Ovary (tissue), 9 donors: ENCODE data around the gene KANTR. TPM values are rescaled to one million over a fixed set of nuclear protein-coding genes. Genes with fewer than 3 reads are reported as not detected.

Experiments used
- DNase-seq, 5 donors: peaks; one replicate each; pipeline ENCODE4 v3.0.0-alpha.2; 2019 to 2020
- H3K27ac ChIP-seq, 2 donors: fragments of 200-600 bp; one replicate each; pipeline versions ENCODE4 v1.5.1 to v1.8.0; 2019 to 2022
- H3K27me3 ChIP-seq: fragments of 200-600 bp; one replicate; pipeline ENCODE4 v1.8.0; 2022
- H3K36me3 ChIP-seq: fragments of 200-600 bp; sonication (generic); one replicate; pipeline ENCODE4 v1.5.1; 2019
- H3K4me1 ChIP-seq: one replicate; pipeline ENCODE4 v1.8.1; 2013; ENCODE audit warnings: mild to moderate bottlenecking, moderate library complexity; ENCODE audit not compliant: insufficient read depth
- H3K4me3 ChIP-seq: fragments of 200-600 bp; sonication (generic); one replicate; pipeline ENCODE4 v1.5.1; 2017
- H3K9me3 ChIP-seq, 2 donors: fragments of 200-600 bp in 1 of 2; sonication (generic) in 1 of 2; one replicate each; pipeline versions ENCODE4 v1.5.1 to v1.8.1; 2013 to 2019; ENCODE audit warnings: mild to moderate bottlenecking in 1 of 2, moderate library complexity in 1 of 2
- EP300 ChIP-seq: sonication (generic); formaldehyde crosslinking; IDR thresholded peaks from one replicate; pipeline ENCODE4 v1.6.1; 2017; ENCODE audit warnings: antibody characterized with exemption
- POLR2A ChIP-seq: fragments of 450-650 bp; IDR thresholded peaks from one replicate; pipeline ENCODE4 v1.6.1; 2017; ENCODE audit warnings: antibody characterized with exemption, mild to moderate bottlenecking, moderate library complexity
- WGBS, 3 donors: extraction: QIAGEN DNeasy Blood & Tissue Kit in 1 of 3; methylation state at CpG; one replicate each; pipeline versions ENCODE4 v1.1.5 to v1.1.7; 2013 to 2017; 5-methylcytosine and 5-hydroxymethylcytosine counted together
- intact Hi-C, 4 donors: fragments of 100-400 bp; cut with DNase I; formaldehyde crosslinking; loops; one replicate each; pipeline versions ENCODE4 v1.11.0 to v1.15.1; 2022 to 2023
- polyA plus RNA-seq, 2 donors: library from polyadenylated mRNA; stranded (reverse); fragments of 200-250 nt in 1 of 2; fragments of 350-450 nt in 1 of 2; fragmentation: Illumina TruSeq in 1 of 2; extraction: RNeasy Lipid Tissue Mini Kit (QIAGEN cat#74804) in 1 of 2; gene quantifications; one replicate each; pipeline ENCODE4 v1.2.3, GENCODE V29; 2013 to 2014
- total RNA-seq, 7 donors: library from RNA; depleted of rRNA in 2 of 7; stranded (reverse); fragments of >200 nt in 2 of 7; fragmentation: NEBNext Ultra II Directional in 3 of 7; extraction: Animal tissue kit (Norgen Biotek cat#: 25700) in 3 of 7; gene quantifications; one replicate each; pipeline versions ENCODE4 v1.1.0 to v1.2.4, GENCODE V29; 2016 to 2023
- TF ChIP-seq, protein P1 (sequence below), 3 donors: fragments of 450-650 bp in 2 of 3; fragments of 200-600 bp in 1 of 3; IDR thresholded peaks; one replicate each; pipeline versions ENCODE4 v1.5.1 to v1.8.0; 2016 to 2022; ENCODE audit warnings: antibody characterized with exemption in 3 of 3, mild to moderate bottlenecking in 1 of 3
- donor health status: DM: no; HTN: no; CAD: no; lungs with moderate emphysema.
- donor health status: DM: no; HTN: no; CAD: no.
- donor health status: Bipolar disorder and iron deficiency.
- donor health status: DM: yes; HTN: yes; CAD: no.
- donor health status: DM: no; HTN: no; CAD: no.
- donor health status: DM: yes; HTN: yes; CAD: no.

Gene KANTR
- total and polyA plus RNA-seq, 9 donors = 7.5 to 21.0 (median 14.2) TPM

DNA sequence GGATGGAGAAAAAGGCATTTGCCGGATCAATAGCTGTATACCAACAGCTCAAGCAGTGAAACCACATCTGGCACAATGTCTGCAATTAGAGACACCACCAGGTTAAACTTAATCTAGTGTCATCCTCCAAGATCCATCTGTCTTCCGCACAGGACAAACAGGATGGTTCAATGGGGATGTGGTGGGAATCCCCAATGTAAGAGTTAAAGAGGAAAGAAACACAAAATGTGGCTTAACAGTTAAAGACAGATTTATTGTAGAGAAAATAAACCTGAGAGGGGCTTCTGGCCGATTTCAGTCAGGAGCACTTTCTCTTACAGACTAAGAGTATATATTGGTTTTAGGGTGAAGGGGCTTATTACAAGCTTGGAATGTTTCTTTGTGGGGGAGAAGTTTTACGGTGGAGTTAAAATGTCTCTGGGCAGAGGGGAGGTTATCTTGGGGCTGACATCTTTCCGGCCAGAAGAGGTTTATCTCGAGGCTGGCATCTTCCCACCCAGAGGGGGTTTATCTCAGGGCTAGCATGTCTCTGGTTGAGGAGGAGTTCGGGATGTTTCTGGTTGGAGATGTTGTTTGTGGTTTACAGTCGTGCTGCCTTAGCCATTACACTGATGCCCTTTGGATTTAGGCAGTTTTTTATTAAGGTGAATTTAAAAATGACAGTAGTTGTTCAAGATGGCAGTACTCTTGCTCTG is 61.7 kb downstream of the KANTR start:
- Histone ChIP-seq H3K4me3 (no peak overlapping the region), H3K27ac (no peak overlapping the region), H3K9me3 (peaks cover 0 to 8% of the 10 kb centered on the region in 2 donors), H3K27me3 (no peaks in the 10 kb centered on the region), H3K36me3 (no peaks in the 10 kb centered on the region), H3K4me1 (no peaks in the 10 kb centered on the region)
- intact Hi-C loops = loop anchor here in 2 of 4 donors (5.0 to 10.0 kb wide), 2 partner anchors 59 to 1048 kb away; no protein-coding TSS in a partner anchor
- WGBS, 3 donors = 74 to 77% (median 74%) methylated on average over 8 of the region's 8 CpGs
- DNase-seq = no peak
- TF ChIP-seq, protein P1, sequence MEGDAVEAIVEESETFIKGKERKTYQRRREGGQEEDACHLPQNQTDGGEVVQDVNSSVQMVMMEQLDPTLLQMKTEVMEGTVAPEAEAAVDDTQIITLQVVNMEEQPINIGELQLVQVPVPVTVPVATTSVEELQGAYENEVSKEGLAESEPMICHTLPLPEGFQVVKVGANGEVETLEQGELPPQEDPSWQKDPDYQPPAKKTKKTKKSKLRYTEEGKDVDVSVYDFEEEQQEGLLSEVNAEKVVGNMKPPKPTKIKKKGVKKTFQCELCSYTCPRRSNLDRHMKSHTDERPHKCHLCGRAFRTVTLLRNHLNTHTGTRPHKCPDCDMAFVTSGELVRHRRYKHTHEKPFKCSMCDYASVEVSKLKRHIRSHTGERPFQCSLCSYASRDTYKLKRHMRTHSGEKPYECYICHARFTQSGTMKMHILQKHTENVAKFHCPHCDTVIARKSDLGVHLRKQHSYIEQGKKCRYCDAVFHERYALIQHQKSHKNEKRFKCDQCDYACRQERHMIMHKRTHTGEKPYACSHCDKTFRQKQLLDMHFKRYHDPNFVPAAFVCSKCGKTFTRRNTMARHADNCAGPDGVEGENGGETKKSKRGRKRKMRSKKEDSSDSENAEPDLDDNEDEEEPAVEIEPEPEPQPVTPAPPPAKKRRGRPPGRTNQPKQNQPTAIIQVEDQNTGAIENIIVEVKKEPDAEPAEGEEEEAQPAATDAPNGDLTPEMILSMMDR (IDR thresholded peaks at IDR 0.05) = no peak
- no peak for TF ChIP-seq EP300
- no peak for TF ChIP-seq POLR2A

DNA sequence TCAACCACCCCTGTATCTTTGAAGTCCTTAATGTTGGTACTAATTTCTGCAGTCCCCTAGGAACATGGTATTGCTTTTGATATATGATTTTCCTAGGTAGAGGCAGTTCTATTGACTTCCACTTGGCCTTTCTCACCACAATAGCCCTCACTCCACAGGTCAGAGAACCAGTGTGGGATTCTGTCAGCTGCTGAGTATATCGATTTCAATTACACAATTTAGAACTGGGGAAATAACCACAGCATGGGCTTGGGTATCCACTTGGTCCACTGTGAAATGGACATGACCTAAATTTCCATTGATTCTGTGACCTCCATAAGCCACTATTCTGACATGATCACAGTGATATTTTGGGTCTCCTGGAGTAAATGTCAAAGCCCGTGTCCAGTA is 62.3 kb downstream of the KANTR start:
- no peak overlapping the region for H3K4me3 ChIP-seq

DNA sequence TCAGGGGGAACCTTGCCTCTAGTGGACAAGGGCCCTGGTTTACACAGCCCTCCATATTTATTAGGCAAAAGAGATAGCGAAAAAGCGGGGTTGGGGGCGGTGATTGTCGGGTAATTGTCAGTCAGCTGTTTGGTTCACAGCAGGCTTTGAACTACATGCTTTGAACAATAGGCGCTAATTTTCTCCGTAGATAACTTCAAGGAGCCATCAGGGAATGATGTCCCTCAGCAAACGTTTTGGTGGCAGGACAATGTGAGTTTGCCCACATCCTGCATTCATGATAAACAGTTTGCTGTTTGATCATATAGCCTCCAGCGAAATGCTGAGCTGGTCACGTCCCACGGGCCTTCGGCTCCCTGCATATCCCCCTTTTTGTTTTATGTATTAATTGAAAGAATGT is 65.2 kb downstream of the KANTR start:
- WGBS, 3 donors = 92 to 94% (median 92%) methylated on average over 11 of the region's 11 CpGs
- no peak for DNase-seq

More for the DNA sequence above, 62.3 kb downstream of the KANTR start:
- WGBS, 3 donors = 91 to 99% (median 95%) methylated on average over 2 of the region's 2 CpGs
- intact Hi-C loops = loop anchor here in 2 of 4 donors (5.0 to 10.0 kb wide), 2 partner anchors 59 to 1049 kb away; no protein-coding TSS in a partner anchor
- DNase-seq = no peak
- Histone ChIP-seq H3K27ac (no peak overlapping the region), H3K4me1 (no peaks in the 10 kb centered on the region), H3K27me3 (no peaks in the 10 kb centered on the region), H3K9me3 (peaks cover 0 to 8% of the 10 kb centered on the region in 2 donors), H3K36me3 (no peaks in the 10 kb centered on the region)
- TF ChIP-seq EP300 (no peak), POLR2A (no peak)
- TF ChIP-seq, protein P1 (IDR thresholded peaks at IDR 0.05) = no peak

DNA sequence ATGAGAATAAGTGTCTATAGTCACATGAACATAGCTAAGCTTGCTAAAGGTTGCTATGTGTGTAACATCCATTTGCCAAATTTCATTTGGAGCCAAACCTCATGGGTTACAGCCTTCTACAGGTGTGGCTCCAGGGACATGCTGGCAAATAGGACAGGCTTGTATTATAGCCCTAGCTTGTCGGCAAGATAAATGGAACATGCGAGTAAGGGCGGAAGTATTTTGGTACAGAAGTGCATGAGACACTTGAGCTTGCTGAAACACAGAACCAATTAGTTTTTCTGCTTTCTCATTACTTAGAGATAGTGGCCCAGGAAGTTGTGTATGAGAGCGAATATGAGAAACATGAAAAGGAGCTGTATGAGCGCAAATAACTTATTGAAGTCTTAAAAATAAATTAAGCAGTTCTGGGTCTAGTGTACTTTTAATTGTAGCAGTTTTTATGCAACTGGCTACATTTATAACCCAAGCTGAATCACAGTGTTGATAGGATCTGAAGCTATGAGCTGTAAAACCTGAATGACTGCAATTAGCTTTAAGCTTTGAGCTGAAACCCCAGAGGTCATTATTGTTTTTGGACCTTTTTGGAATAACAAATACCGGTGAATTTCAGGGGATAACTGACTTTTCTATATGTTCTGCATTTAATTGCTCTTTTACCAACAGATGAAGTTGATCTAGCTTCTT is 66.5 kb downstream of the KANTR start:
- no peak for TF ChIP-seq POLR2A
- no peak for TF ChIP-seq EP300
- TF ChIP-seq, protein P1 (IDR thresholded peaks at IDR 0.05) = no peak
- H3K27me3 ChIP-seq = no peaks in the 10 kb centered on the region
- 67 to 75% (median 71%) methylated on average over 6 of the region's 6 CpGs for WGBS, 3 donors
- peaks cover 0 to 5% of the 10 kb centered on the region in 2 donors for H3K9me3 ChIP-seq
- no peak for DNase-seq
- intact Hi-C loops = no loop called here
- no peaks in the 10 kb centered on the region for H3K36me3 ChIP-seq
- H3K4me1 ChIP-seq = no peaks in the 10 kb centered on the region
- H3K27ac ChIP-seq = no peak overlapping the region
- no peak overlapping the region for H3K4me3 ChIP-seq

More for the DNA sequence above, 65.2 kb downstream of the KANTR start:
- H3K27ac ChIP-seq = no peak overlapping the region
- no peaks in the 10 kb centered on the region for H3K36me3 ChIP-seq
- no peak overlapping the region for H3K4me3 ChIP-seq
- TF ChIP-seq, protein P1 (IDR thresholded peaks at IDR 0.05) = no peak
- no peak for TF ChIP-seq POLR2A
- no peak for TF ChIP-seq EP300
- H3K4me1 ChIP-seq = no peaks in the 10 kb centered on the region
- intact Hi-C loops = loop anchor here in 2 of 4 donors (5.0 to 10.0 kb wide), 2 partner anchors 56 to 1052 kb away; no protein-coding TSS in a partner anchor
- H3K27me3 ChIP-seq = no peaks in the 10 kb centered on the region
- peaks cover 0 to 5% of the 10 kb centered on the region in 2 donors for H3K9me3 ChIP-seq
